Measurements from ENCODE around the gene DCAF7.

DCAF7 gene

DNA sequence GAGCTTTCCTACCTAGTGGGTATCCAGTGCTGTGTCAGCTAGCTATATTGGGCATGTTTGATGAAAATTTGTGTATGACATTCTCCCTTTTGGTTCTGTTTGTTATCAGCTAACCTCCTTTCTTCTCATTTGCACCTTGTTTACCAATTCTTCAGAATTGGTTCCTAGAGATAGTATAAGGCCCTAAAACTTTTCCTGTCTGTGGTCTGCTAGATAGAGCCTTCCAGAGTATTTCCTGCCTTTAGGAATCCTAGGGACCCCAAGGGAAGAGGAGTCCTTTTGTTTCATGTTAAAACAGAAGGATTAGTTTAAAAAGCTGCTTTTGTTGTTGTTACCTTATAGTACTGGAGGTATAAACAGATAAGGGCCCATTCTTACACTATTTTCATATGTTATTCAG lies 83.5 kb downstream of the DCAF7 start:
- no peak for DNase-seq

DNA sequence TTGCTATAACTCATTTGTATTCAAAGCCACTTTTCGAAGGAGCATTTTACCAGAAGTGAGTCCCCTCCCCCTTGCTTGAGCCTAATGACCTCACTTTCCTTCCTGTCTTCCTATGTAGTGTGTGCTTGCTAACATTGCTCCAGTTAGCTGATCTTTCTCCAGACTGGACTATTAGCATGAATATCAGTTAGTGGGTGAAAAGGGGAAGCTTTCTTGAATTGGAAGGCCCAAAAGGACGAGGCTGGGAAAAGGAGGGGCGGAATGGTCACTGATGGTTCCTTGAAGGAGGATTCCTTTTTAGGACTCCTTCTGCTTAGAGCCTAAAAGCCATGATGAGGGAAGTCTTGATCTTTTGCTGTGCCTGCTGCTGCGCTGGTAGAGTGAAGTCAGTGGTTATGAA lies 83.9 kb downstream of the DCAF7 start:
- no peak for DNase-seq

DNA sequence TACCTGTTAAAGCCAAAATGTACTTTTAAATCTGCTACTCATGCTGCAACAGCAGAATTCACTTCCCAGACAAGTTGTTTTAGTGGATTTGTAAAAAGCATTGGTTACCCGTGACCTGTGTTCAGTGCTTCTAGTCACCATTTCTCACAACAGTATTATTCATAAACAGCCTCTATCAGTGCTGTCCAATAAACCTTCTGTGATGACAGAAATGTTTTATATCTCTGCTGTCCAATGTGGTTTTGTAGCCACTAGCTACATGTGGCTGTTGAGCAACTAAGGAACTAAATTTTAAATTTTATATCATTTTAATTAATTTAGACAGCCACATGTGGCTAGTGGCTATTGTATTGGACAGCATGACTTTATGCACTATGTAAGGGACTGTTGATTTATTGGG lies 84.5 kb downstream of the DCAF7 start:
- DNase-seq: no peak

DNA sequence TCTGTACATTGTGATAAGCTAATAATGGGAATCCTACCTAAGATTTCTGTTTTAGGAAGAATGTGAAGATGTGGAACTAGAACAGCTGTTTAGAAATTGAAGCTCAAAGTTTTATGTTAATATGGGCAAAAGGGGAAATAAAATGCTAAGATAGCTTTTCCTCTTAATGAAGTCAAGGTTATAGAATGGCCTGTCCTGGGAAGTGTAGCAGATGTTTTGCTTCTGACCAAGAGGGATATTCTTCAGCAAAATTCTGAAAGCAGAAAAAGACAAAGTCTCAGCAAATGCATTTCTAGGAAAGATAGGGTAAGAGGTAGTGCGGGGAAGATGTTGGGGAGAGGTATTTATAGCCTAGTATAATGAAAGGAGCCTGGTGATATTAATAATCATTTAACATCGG lies 85.0 kb downstream of the DCAF7 start:
- DNase-seq: no peak

DNA sequence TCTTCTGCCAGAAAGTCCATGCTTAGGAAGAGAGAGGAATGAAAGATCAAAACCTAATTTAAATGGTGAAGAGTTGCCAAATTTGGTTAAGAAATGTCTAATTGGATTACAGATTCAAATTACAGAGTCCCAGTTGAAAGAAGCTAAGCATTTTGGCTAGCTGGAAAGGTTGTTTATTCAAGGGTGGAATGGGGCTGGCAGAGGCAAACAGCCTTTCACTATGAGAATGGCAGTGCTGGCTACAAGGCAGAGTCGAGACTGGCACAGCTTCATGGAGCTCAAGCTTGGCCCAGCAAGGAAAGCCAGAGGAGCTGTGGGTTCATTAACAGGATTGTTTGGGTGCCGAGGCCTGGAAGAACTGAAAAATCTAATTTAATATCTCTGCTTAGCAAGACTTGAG lies 85.5 kb downstream of the DCAF7 start:
- no peak for DNase-seq

DNA sequence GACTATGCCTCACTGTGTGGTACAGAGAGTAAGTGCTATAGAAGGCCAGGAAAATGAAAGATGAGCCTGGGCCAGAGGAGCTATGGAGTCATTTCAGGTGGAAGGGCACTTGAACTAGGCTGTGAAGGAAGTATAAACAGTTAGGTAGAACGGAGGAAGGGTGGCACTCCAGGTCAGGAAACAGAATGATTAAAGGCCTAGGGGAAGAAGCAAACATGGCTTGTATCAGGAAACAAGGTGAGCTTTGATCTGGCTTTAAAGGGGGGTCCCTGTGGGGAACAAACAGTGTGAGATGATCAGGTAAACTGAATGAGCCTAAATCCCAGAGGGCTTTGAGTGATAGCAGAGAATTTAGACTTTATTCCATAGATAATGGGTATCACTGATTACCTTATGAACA lies 88.8 kb downstream of the DCAF7 start:
- peak in 2 of 6 experiments; percentile 3 to 21 for DNase-seq

DNA sequence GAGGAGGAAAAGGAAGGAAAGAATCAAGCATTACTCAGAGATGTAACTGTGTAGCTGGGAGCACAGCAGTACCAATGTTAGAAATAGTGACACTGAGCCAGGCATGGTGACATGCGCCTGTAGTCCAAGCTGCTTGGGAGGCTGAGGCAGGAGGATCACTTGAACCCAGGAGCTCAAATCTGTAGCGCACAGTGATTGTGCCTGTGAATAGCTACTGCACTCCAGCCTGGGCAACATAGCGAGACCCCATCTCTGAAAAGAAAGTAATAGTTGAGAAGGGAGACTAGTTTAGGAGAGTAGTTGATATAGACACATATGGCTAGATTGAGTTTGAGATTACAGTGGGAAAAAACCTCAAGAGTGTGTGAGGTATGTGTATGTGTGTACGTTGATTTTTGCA lies 89.8 kb downstream of the DCAF7 start:
- DNase-seq: no peak

DNA sequence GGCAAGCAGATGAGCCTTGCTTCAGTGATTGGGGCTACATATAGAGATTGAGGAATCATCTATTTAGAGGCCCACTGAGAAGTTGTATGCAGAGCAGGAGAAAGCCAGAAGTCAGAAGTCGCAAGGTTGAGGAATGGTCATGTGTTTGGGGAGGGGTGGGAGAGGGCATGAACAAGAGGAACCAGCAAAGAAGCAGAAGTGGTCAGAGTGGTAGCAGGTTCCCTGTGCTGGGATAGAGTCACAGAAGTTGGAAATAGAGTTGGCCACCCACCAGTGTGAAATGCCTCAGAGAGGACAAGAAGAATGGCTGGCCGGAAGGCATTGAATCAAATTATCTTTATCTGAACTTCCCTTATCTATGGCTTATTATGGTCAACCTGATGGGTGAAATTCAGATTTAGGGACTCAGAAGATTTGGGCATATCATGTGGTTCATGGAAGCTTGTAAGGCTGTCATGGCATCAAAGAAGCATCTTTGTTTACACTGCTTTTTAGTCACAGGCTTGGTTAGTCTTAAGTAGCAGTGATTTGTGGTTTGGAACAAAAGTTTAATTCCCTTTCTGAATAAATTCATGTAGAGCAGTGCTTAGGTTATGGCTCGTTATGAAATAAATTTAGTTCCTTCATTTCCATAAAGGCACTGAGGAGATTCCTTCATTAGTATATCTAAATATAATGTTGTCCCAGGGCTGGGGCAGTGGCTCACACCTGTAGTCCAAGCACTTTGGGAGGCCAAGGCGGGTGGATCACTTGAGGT lies 91.6 kb downstream of the DCAF7 start:
- DNase-seq: no peak

All from stimulated activated naive CD4-positive, alpha-beta T cell (primary cell).